Measurements from ENCODE around the gene FXYD6.
"Not testable (repeated sequence)": the region's sequence is repeated elsewhere in the genome, so short reads cannot be mapped to it uniquely, and the experiment has no call there.

The FXYD6 gene

GRCh38 chr11:117814766-117815261 is 61.6 kb downstream of the FXYD6 start:
- peak; percentile 85 for DNase-seq

- DNase-seq, result no peak
Observed at GRCh38 chr11:117814204-117814765, 62.2 kb downstream of the FXYD6 start.

- DNase-seq, result not testable (repeated sequence)
Observed at GRCh38 chr11:117810056-117810451, 66.4 kb downstream of the FXYD6 start.

GRCh38 chr11:117809236-117810055 is 67.0 kb downstream of the FXYD6 start:
- peak; percentile 62 for DNase-seq

- DNase-seq, result no peak
Observed at GRCh38 chr11:117808784-117809183, 67.7 kb downstream of the FXYD6 start.

GRCh38 chr11:117807482-117808327 is 68.8 kb downstream of the FXYD6 start:
- DNase-seq, result peak; percentile 65

GRCh38 chr11:117806846-117807245 is 69.6 kb downstream of the FXYD6 start:
- DNase-seq, result no peak

- peak; percentile 30 for DNase-seq
Observed at GRCh38 chr11:117805045-117805444, 71.4 kb downstream of the FXYD6 start.

GRCh38 chr11:117803896-117804295 is 72.6 kb downstream of the FXYD6 start:
- no peak for DNase-seq

GRCh38 chr11:117799634-117800033 is 76.8 kb downstream of the FXYD6 start:
- no peak for DNase-seq

- DNase-seq, result no peak
Observed at GRCh38 chr11:117796872-117797529, 79.5 kb downstream of the FXYD6 start, which contains the start of gene DSCAML1. TSS of gene DSCAML1 (minus strand) at chr11:117797216. CDS start at chr11:117797079, 137 bp downstream.

GRCh38 chr11:117796456-117796871 is 80.0 kb downstream of the FXYD6 start:
- no peak for DNase-seq

GRCh38 chr11:117795638-117796455 is 80.6 kb downstream of the FXYD6 start:
- DNase-seq, result no peak

- DNase-seq, result no peak
Observed at GRCh38 chr11:117794772-117795629, 81.5 kb downstream of the FXYD6 start.

- DNase-seq, result no peak
Observed at GRCh38 chr11:117794135-117794534, 82.3 kb downstream of the FXYD6 start.

- no peak for DNase-seq
Observed at GRCh38 chr11:117793583-117793982, 82.9 kb downstream of the FXYD6 start.

- no peak for DNase-seq
Observed at GRCh38 chr11:117792992-117793391, 83.5 kb downstream of the FXYD6 start.

GRCh38 chr11:117792241-117792640 is 84.2 kb downstream of the FXYD6 start:
- DNase-seq, result no peak

- DNase-seq, result no peak
Observed at GRCh38 chr11:117790279-117790678, 86.2 kb downstream of the FXYD6 start.

- DNase-seq, result no peak
Observed at GRCh38 chr11:117789241-117789640, 87.2 kb downstream of the FXYD6 start.
